Kidney (tissue), 14 donors: Measurements from ENCODE around the gene FFAR1. TPM values are rescaled to one million over a fixed set of nuclear protein-coding genes. Genes with fewer than 3 reads are reported as not detected.
"Not testable (repeated sequence)": the region's sequence is repeated elsewhere in the genome, so short reads cannot be mapped to it uniquely, and the experiment has no call there.

ENCODE experiments used
- DNase-seq, 5 donors: peaks; one replicate each; pipeline ENCODE4 v3.0.0-alpha.2; 2013 to 2020
- FAIRE-seq: peaks from 2 replicates; lab custom pipeline; 2012; peaks lifted over from hg19 to GRCh38; lab: Jason Lieb, UNC
- H3K27ac ChIP-seq, 2 donors: one replicate each; pipeline ENCODE4 v1.7.0; 2013; ENCODE audit warnings: low read depth in 2 of 2, low read length in 2 of 2, inconsistent platforms in 1 of 2
- H3K27me3 ChIP-seq: one replicate; pipeline ENCODE4 v1.7.1; 2013; ENCODE audit warnings: low read length, inconsistent platforms; ENCODE audit not compliant: control insufficient read depth, insufficient read depth
- H3K36me3 ChIP-seq, 3 donors: one replicate each; pipeline versions ENCODE4 v1.7.0 to v1.7.1; 2013; ENCODE audit warnings: low read length in 3 of 3, control low read depth in 1 of 3, inconsistent platforms in 1 of 3; ENCODE audit not compliant: insufficient read depth in 3 of 3, control insufficient read depth in 2 of 3
- H3K4me1 ChIP-seq, 3 donors: one replicate each; pipeline versions ENCODE4 v1.7.0 to v1.7.1; 2013; ENCODE audit warnings: low read length in 3 of 3, inconsistent platforms in 1 of 3, low read depth in 1 of 3; ENCODE audit not compliant: control insufficient read depth in 2 of 3, insufficient read depth in 2 of 3
- H3K4me3 ChIP-seq, 3 donors: one replicate each; pipeline versions ENCODE4 v1.7.0 to v1.8.1; 2013; ENCODE audit warnings: low read length in 3 of 3, control low read depth in 1 of 3, inconsistent platforms in 1 of 3
- H3K9ac ChIP-seq, 3 donors: one replicate each; pipeline versions ENCODE4 v1.7.0 to v1.7.1; 2013; ENCODE audit warnings: low read length in 3 of 3, control low read depth in 1 of 3, inconsistent platforms in 1 of 3
- H3K9me3 ChIP-seq, 3 donors: one replicate each; pipeline versions ENCODE4 v1.7.0 to v1.7.1; 2013; ENCODE audit warnings: low read length in 3 of 3, control low read depth in 1 of 3, inconsistent platforms in 1 of 3; ENCODE audit not compliant: control insufficient read depth in 2 of 3, insufficient read depth in 1 of 3
- CTCF ChIP-seq: IDR thresholded peaks from 3 replicates; pipeline ENCODE4 v1.5.1; 2012; ENCODE audit warnings: mild to moderate bottlenecking, moderate library complexity, borderline replicate concordance; ENCODE audit not compliant: insufficient read depth; ENCODE audit errors: extremely low read depth
- intact Hi-C: fragments of 100-400 bp; cut with DNase I; formaldehyde crosslinking; loops from one replicate; pipeline ENCODE4 v1.11.1; 2022
- polyA plus RNA-seq: library from polyadenylated mRNA; stranded (reverse); fragments of 350-450 nt; fragmentation: Illumina TruSeq; extraction: RNeasy Lipid Tissue Mini Kit (QIAGEN cat#74804); gene quantifications from one replicate; pipeline ENCODE4 v1.2.3, GENCODE V29; 2014; ENCODE audit warnings: low read depth, low replicate concordance; ENCODE audit not compliant: insufficient read depth
- total RNA-seq: library from RNA; stranded (reverse); fragmentation: NEBNext Ultra II Directional; extraction: Animal tissue kit (Norgen Biotek cat#: 25700); gene quantifications from one replicate; pipeline ENCODE4 v1.2.1, GENCODE V29; 2021
- donor health status: control.
- donor health status: control.
- donor health status: control.
- donor health status: control.
- donor health status: control.
- donor health status: DM: yes; HTN: yes; CAD: no.
- donor health status: Normal renal cell carcinoma (clear cell type).

The FFAR1 gene
- total and polyA plus RNA-seq, 2 donors from 2014 or later: not detected

GRCh38 chr19:35357867-35358573 is 10.3 kb downstream of the FFAR1 start, which contains the start of gene FFAR3:
FFAR3 (plus strand) TSS chr19:35358460; CDS start chr19:35358891, 431 bp downstream.
- intact Hi-C loops: loop anchor here (10.0 kb wide), 1 partner anchor 107 kb away; no protein-coding TSS in a partner anchor
- no peak for TF ChIP-seq CTCF

GRCh38 chr19:35358834-35359233 is 11.1 kb downstream of the FFAR1 start:
- not testable (repeated sequence) for H3K9me3 ChIP-seq, H3K27ac ChIP-seq, H3K27me3 ChIP-seq, H3K9ac ChIP-seq, H3K4me1 ChIP-seq, H3K4me3 ChIP-seq, H3K36me3 ChIP-seq, FAIRE-seq, DNase-seq
- intact Hi-C loops: loop anchor here (10.0 kb wide), 1 partner anchor 106 kb away; no protein-coding TSS in a partner anchor

More at GRCh38 chr19:35357867-35358573, 10.3 kb downstream of the FFAR1 start, which contains the start of gene FFAR3:
- Histone ChIP-seq H3K4me3 (no peak within 1 kb of the TSS), H3K9me3 (no peaks in the 10 kb centered on the region), H3K27me3 (no peaks in the 10 kb centered on the region), H3K4me1 (no peaks in the 10 kb centered on the region), H3K9ac (no peak within 1 kb of the TSS), H3K27ac (no peak within 1 kb of the TSS), H3K36me3 (no peaks in the 10 kb centered on the region)
- no peak for DNase-seq
- FAIRE-seq: no peak

- H3K36me3 ChIP-seq, H3K9ac ChIP-seq, H3K27me3 ChIP-seq, H3K9me3 ChIP-seq, DNase-seq, H3K4me3 ChIP-seq, H3K4me1 ChIP-seq, H3K27ac ChIP-seq, FAIRE-seq: not testable (repeated sequence)
- intact Hi-C loops: loop anchor here (10.0 kb wide), 1 partner anchor 105 kb away; no protein-coding TSS in a partner anchor
Measured at GRCh38 chr19:35359395-35359794, 11.7 kb downstream of the FFAR1 start.

GRCh38 chr19:35360081-35360480 is 12.4 kb downstream of the FFAR1 start:
- H3K4me3 ChIP-seq, H3K9ac ChIP-seq, H3K9me3 ChIP-seq, FAIRE-seq, DNase-seq, H3K4me1 ChIP-seq, H3K36me3 ChIP-seq, intact Hi-C loops, H3K27me3 ChIP-seq, H3K27ac ChIP-seq: not testable (repeated sequence)

GRCh38 chr19:35360880-35361420 is 13.2 kb downstream of the FFAR1 start:
- no peak for FAIRE-seq
- H3K4me1 ChIP-seq: no peaks in the 10 kb centered on the region
- DNase-seq: no peak
- H3K4me3 ChIP-seq: no peak overlapping the region
- no peak overlapping the region for H3K9ac ChIP-seq
- no peak for TF ChIP-seq CTCF
- H3K9me3 ChIP-seq: no peaks in the 10 kb centered on the region
- intact Hi-C loops: no loop called here
- H3K27me3 ChIP-seq: no peaks in the 10 kb centered on the region
- no peaks in the 10 kb centered on the region for H3K36me3 ChIP-seq
- H3K27ac ChIP-seq: no peak overlapping the region
